Activated CD4-positive, alpha-beta T cell treated with anti-CD3 and anti-CD28 coated beads, Interleukin-2, amount 50 U/mL, for 1 hour (primary cell): ENCODE results near the gene APOBEC4.
"Not testable (repeated sequence)": the region's sequence is repeated elsewhere in the genome, so short reads cannot be mapped to it uniquely, and the experiment has no call there.

Experiments
- DNase-seq: peaks from one replicate; pipeline ENCODE4 v3.0.0-alpha.2; 2020

APOBEC4 gene

GRCh38 chr1:183652547-183653461, at the start of gene APOBEC4:
Gene APOBEC4, minus strand, starts transcription at chr1:183653316. Its CDS starts 4,535 bp downstream, at chr1:183648781.
- DNase-seq = no peak

DNA sequence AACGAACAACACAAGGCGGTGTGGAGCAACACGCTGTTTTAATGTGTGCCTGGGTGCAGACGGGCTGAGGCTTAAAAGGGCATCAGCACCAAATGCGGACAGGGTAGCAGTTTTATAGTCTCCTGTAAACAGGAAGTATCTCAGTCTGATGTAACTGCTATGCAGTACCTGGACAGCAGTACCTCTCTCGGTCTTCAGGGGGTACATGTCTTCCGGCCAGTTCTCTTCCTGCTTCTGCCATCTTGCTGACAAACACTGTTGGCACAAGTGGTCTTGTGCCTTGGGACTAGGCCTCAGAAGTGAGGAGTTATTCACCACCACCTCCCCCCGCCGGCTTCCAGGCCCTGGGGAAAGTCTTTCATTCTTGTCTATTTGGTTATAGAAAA, 49.7 kb upstream of the APOBEC4 start:
- DNase-seq = no peak

DNA sequence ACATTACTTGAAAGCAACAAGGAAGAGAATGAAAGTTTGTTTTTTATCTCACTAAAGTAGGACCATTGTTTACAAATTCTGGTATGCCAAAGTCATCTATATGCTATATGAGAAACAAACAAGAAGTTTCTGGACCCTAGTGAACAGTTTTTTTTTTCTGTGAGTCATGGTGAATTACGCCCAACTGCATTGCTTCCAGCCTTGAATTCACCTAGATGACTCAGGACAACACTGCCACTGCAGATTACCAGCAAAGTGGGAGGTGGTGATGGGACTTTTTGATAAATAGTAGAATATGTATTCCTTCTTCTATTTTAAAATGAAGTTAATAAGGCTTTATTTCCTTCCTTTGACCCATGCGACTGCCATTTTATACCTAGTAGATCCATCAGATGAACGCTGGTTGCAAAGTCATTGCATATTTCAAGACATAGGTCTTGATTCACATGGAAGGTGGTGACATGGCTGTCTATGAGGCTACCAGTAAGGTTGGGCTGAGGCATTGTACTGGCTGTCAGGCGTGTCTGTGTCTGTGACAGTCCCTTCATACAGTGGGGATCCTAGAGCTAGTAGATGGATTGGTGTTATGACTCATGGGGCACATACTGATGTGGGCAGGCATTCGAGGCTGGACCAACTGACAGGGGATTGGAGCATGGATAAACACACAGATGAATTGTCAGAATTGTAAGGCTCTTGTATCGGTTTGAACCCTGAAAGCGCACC, 49.1 kb upstream of the APOBEC4 start:
- DNase-seq = no peak

- no peak for DNase-seq
Measured at GRCh38 chr1:183699616-183700160, 46.6 kb upstream of the APOBEC4 start.

GRCh38 chr1:183697814-183698590, 44.9 kb upstream of the APOBEC4 start:
- DNase-seq = no peak

DNA sequence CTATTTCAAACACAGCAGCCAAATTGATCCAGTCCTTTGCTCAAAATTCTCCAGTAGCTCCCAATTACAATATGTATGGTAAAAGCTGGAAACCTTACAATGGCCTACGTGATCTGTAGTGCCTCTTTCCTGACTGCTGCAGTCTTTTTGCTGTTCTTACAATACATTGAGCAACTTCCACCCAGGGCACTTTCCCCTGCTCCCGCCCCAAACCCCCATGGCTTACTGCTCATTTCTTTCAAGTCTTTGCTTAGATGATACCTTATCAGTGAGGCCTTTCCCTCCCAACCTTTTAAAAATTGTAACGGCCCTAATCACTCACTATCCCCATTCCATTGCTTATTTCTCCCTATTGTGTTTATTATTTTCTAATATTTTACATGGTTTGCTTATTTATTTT, 43.9 kb upstream of the APOBEC4 start:
- no peak for DNase-seq

GRCh38 chr1:183694755-183695154, 41.6 kb upstream of the APOBEC4 start:
- DNase-seq = no peak

- DNase-seq = no peak
Measured at GRCh38 chr1:183694066-183694465, 41.0 kb upstream of the APOBEC4 start.

GRCh38 chr1:183693521-183693920, 40.4 kb upstream of the APOBEC4 start:
- no peak for DNase-seq

- no peak for DNase-seq
Measured at GRCh38 chr1:183689762-183690204, 36.7 kb upstream of the APOBEC4 start.

DNA sequence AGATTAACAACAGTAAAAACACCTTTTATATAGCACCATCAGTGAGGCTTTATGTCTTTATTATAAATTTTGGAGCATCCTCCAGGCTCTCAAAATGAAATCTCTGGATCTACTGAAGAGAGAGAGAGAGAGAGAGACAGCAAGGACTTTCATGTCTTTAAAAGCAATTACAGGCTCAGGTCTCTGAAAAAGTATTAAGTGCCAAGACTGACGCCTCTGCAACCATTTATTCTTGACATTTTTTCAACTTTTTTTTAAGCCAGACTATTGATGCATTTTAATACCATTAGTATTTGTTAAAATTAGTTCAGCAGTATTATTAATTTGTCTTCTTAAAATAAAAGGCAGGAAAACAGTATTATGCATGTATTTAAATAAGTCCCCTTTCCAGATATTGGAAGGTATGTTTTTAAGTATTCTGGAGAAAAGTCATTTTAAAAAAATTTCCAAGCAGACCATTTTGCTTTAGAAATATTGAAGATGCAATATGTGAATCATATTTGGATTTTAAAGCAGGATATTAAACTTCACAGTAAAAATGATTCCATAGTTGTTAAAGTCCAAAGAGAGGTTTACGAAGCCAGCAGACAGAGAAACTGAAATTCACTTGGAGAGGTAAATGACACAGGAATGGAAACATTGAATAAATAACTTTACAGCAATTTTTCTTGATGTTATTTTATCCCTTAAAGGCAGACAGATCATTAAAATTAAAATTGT, 35.4 kb upstream of the APOBEC4 start:
- no peak for DNase-seq

- no peak for DNase-seq
Measured at GRCh38 chr1:183687546-183688304, 34.6 kb upstream of the APOBEC4 start.

- no peak for DNase-seq
Measured at GRCh38 chr1:183686229-183686628, 33.1 kb upstream of the APOBEC4 start.

DNA sequence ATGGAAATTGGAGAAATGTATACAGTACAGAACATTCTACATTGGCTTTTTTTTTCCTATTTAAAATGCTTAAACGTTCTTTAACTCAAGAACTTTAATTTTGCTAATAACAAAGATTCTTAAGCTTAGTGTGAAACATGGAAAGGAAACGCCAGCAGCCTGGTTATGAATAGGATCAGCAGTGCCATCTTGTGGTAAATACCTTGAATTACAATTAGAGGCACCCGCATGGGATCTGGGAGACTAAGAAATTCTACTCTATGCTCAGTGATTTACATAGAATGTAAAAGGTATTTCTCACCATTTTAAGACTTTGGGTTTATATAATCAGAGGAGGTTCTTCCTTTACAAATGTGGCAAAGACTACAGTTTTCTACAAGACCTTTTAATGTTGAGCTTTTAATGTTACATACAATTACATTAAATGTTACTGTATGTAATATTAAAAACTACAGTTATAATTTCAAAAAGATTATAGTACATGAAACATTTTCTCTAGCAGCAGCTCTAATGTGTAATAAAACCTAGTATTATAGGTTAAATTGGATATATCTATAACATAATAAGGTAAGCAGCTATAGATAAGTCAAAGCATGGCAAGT, 32.1 kb upstream of the APOBEC4 start:
- no peak for DNase-seq

GRCh38 chr1:183679363-183679762, 26.2 kb upstream of the APOBEC4 start:
- not testable (repeated sequence) for DNase-seq

DNA sequence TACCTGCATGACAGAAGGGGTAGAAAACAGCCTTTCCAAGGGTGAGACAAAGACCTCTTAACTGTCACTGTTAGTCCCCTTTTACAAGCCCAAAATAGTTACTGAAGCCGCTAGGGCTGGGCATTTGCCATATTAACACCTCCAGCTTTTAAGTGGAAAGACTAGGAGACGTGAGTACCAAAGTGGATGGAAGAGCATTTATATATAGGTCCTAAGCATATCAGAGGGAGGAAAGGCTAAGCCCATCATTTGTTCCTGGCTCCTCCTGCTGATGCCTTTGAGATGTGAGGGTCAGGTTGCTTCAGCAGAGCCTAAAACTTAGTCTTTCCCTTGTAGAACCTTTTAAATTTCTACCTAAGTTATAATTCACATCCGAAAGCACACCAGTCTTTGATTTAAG, 25.7 kb upstream of the APOBEC4 start:
- DNase-seq = no peak

- no peak for DNase-seq
Measured at GRCh38 chr1:183676586-183677189, 23.6 kb upstream of the APOBEC4 start.

- DNase-seq = no peak
Measured at GRCh38 chr1:183675883-183676585, 22.9 kb upstream of the APOBEC4 start.

DNA sequence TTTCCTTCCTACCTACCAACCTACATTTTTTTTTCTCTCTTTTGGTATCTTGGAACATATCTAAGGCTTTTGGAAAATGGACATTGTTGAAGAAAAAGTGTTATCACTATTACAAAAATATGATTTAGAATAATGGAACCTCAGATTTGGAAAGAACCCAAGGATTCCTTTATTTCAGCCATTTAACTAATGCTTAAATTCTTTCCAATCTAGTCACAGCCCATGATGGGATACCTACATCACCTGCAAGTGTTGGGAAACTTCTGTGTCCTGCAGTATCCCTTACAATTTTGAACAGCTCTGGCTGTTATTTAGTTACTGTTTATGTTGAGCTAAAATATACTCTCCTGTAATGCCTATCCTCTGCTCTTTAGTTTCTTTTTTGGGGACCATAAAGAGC, 22.3 kb upstream of the APOBEC4 start:
- DNase-seq = no peak

- DNase-seq = no peak
Measured at GRCh38 chr1:183674886-183675285, 21.8 kb upstream of the APOBEC4 start.
